Neural crest cell (in vitro differentiated cells): Measurements from ENCODE around the gene SLC66A1. TPM values are rescaled to one million over a fixed set of nuclear protein-coding genes. Genes with fewer than 3 reads are reported as not detected.

Source experiments
- DNase-seq: peaks from one replicate; pipeline ENCODE4 v3.0.0; 2021; ENCODE audit warnings: low read depth, mixed read lengths, low spot score
- H3K27ac Mint-ChIP-seq: one replicate; pipeline ENCODE4 v1.8.0; 2021; ENCODE audit warnings: mild to moderate bottlenecking, mixed read lengths; ENCODE audit not compliant: unreplicated experiment
- H3K27me3 Mint-ChIP-seq: 2 replicates; pipeline ENCODE4 v1.8.0; 2021; ENCODE audit warnings: low read depth, mild to moderate bottlenecking, mixed read lengths
- H3K36me3 Mint-ChIP-seq: 2 replicates; pipeline ENCODE4 v1.8.0; 2021; ENCODE audit warnings: low read depth, mild to moderate bottlenecking, mixed read lengths
- H3K4me1 Mint-ChIP-seq: 2 replicates; pipeline ENCODE4 v1.8.0; 2021; ENCODE audit warnings: mixed read lengths
- H3K4me3 Mint-ChIP-seq: one replicate; pipeline ENCODE4 v1.8.0; 2021; ENCODE audit warnings: mild to moderate bottlenecking, mixed read lengths
- H3K9me3 Mint-ChIP-seq: 2 replicates; pipeline ENCODE4 v1.8.0; 2021; ENCODE audit warnings: mixed read lengths
- total RNA-seq: library from RNA; stranded (reverse); gene quantifications from 2 replicates; pipeline ENCODE4 v1.2.1, GENCODE V29; 2021
- TF ChIP-seq, protein P1 (sequence below): fragments of 200-600 bp; sonication (generic); conservative IDR thresholded peaks from 2 replicates; pipeline ENCODE4 v1.5.0; 2021; ENCODE audit warnings: antibody characterized with exemption, mild to moderate bottlenecking

SLC66A1 gene
- total RNA-seq, 1 donor from 2014 or later = 27.4 TPM

GRCh38 chr1:19337289-19337688, 25.2 kb downstream of the SLC66A1 start:
- H3K4me1 Mint-ChIP-seq = peaks cover 15% of the 10 kb centered on the region

DNA sequence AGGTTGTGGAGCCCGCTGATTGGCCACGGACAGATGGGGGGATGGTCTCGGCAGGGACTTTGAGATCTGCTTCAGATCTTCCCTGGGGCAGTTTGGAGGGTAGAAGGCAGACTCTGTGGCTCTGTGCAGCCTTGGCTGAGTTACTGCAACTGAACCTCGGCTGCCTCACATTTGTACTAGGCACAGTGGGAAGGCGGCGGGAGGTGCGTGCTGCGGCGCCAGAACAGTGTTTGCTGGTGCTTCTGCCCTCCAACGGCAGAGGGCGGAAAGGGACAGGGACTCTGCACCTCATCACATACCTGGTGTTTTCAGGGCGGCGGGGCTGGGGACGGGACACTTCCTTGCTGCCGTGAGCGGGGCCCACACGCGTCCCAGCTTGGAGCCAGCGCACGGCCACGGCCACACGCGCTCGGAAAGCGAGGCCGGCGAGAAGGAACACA, 26.2 kb downstream of the SLC66A1 start:
- peaks cover 3% of the 10 kb centered on the region for H3K36me3 Mint-ChIP-seq
- no peaks in the 10 kb centered on the region for H3K9me3 Mint-ChIP-seq
- DNase-seq = no peak
- peaks cover 15% of the 10 kb centered on the region for H3K4me1 Mint-ChIP-seq
- TF ChIP-seq, protein P1, sequence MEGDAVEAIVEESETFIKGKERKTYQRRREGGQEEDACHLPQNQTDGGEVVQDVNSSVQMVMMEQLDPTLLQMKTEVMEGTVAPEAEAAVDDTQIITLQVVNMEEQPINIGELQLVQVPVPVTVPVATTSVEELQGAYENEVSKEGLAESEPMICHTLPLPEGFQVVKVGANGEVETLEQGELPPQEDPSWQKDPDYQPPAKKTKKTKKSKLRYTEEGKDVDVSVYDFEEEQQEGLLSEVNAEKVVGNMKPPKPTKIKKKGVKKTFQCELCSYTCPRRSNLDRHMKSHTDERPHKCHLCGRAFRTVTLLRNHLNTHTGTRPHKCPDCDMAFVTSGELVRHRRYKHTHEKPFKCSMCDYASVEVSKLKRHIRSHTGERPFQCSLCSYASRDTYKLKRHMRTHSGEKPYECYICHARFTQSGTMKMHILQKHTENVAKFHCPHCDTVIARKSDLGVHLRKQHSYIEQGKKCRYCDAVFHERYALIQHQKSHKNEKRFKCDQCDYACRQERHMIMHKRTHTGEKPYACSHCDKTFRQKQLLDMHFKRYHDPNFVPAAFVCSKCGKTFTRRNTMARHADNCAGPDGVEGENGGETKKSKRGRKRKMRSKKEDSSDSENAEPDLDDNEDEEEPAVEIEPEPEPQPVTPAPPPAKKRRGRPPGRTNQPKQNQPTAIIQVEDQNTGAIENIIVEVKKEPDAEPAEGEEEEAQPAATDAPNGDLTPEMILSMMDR = peak; percentile 59
- no peak overlapping the region for H3K27ac Mint-ChIP-seq
- H3K4me3 Mint-ChIP-seq = peak overlapping the region; percentile 57
- H3K27me3 Mint-ChIP-seq = no peaks in the 10 kb centered on the region

More at GRCh38 chr1:19337289-19337688, 25.2 kb downstream of the SLC66A1 start:
- Mint-ChIP-seq H3K4me3 (peak overlapping the region; percentile 34), H3K27ac (no peak overlapping the region), H3K9me3 (no peaks in the 10 kb centered on the region), H3K36me3 (peaks cover 3% of the 10 kb centered on the region), H3K27me3 (no peaks in the 10 kb centered on the region)
- TF ChIP-seq, protein P1 = no peak
- no peak for DNase-seq

- TF ChIP-seq, protein P1 = no peak
- Mint-ChIP-seq H3K4me3 (peak overlapping the region; percentile 19), H3K36me3 (peaks cover 3% of the 10 kb centered on the region), H3K27ac (no peak overlapping the region), H3K4me1 (peaks cover 15% of the 10 kb centered on the region), H3K9me3 (no peaks in the 10 kb centered on the region), H3K27me3 (no peaks in the 10 kb centered on the region)
- no peak for DNase-seq
Observed at GRCh38 chr1:19339214-19339861, 27.2 kb downstream of the SLC66A1 start.

DNA sequence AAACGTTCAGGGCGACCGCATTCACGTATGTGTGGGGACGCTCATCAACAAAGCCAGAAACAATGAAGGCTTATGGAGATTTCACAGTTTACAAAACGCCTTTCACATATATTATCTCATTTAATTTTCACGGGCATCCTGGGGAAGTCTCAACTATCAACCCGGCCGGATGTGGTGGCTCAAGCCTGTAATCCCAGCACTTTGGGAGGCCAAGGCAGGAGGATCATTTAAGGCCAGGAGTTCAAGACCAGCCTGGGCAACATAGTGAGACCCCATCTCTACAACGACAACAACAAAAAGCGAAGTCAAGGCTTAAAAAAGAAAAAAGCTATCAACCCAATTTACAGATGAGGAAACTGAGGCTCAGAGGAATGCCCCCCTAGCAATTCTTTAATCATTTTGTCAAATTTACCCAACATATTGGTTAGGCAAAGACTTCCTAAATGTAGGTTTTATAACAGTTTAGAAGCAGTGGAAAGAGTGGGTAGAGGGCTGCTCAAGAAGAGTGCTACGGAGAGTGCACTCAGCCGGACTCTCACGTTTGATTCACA, 28.3 kb downstream of the SLC66A1 start:
- TF ChIP-seq, protein P1 = no peak
- no peak overlapping the region for H3K27ac Mint-ChIP-seq

DNA sequence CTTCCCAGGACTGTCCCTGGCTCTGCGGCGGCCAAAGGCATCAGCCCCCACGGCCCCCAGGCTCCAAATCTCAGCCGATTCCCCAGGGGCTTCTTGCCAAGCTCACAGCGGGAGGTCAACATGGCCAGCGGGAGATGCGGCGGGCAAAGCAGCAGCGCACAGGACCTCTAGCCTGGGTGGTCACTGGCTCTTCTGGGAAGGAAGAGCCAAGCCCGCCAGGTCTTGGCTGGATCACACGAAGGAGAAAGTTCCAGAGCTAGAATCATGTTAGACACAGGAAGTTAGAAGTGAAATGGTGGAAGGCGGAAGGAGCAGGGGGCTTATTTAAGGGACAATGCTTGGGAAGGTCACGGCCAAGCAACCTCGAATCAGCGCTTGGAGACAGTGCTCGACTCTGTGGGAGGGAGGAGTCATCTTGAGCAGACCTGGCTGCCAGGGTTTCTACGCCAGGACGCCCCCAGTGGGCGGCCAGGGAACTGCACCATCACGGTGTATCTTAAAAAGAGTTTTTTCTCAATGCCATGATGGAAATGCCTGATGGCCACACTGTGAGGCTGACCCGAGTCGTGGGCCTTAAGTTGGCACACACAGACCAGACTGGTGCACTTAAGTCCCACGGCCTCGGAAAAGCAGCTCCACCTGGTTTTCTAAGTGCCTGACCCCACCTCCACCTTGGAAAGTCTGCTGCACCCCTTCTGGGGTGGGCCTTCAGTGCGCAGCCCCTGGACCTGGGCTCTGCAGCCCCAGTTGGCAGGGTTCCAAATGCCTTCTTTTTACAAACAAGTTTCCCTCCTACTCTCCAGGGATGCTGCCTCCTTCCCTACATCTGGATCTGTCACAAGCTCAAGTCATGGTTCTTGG, 29.3 kb downstream of the SLC66A1 start:
- no peaks in the 10 kb centered on the region for H3K27me3 Mint-ChIP-seq
- H3K4me3 Mint-ChIP-seq = no peak overlapping the region
- DNase-seq = peak; percentile 75
- H3K4me1 Mint-ChIP-seq = peaks cover 15% of the 10 kb centered on the region
- H3K27ac Mint-ChIP-seq = no peak overlapping the region
- TF ChIP-seq, protein P1 = peak; percentile 83
- peaks cover 3% of the 10 kb centered on the region for H3K36me3 Mint-ChIP-seq
- no peaks in the 10 kb centered on the region for H3K9me3 Mint-ChIP-seq

More for the DNA sequence above, 28.3 kb downstream of the SLC66A1 start:
- DNase-seq = no peak
- Mint-ChIP-seq H3K27me3 (no peaks in the 10 kb centered on the region), H3K36me3 (peaks cover 3% of the 10 kb centered on the region), H3K4me3 (no peak overlapping the region), H3K4me1 (peaks cover 15% of the 10 kb centered on the region), H3K9me3 (no peaks in the 10 kb centered on the region)
